ENCODE measurements around the gene CD3G. TPM values are rescaled to one million over a fixed set of nuclear protein-coding genes. Genes with fewer than 3 reads are reported as not detected.

Gene CD3G
- total and polyA plus RNA-seq, 9 of the 15 experiments (the other 6 are each of a cell fraction or from before 2014, with no cell fraction given), result 0.30 to 1.7 (median 0.47) TPM

DNA sequence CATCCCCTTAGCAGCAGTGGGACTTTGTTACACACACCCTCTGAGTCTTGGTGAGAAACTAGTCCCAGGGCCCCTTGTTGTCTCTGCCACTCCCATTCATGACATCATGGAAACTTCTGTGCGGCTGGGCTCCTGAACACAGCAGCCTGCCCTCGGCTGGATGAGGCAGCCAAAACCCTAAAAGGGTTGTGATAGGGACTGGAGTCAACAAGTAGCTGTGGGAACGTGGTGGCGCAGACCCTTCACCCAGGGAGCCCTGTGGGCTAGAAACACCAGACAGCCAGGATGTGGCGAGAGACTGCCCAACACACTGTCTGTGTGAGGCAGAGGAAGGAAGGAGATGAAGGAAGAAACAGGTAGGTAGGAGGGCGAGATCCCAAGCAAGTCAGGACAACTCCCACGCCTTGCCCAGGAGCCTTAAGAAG is 5.5 kb upstream of the CD3G start (continued):
- TF ChIP-seq FOXA1 (IDR thresholded peaks at IDR 0.05; ENCODE audit: borderline replicate concordance) (no peak), ZBTB12 (CRISPR knock-in tag; IDR thresholded peaks at IDR 0.05) (peak; percentile 57; the same call in 1 of the 2 replicates), HDAC1 (IDR thresholded peaks at IDR 0.05) (no peak), ZNF76 (CRISPR knock-in tag; IDR thresholded peaks at IDR 0.05; ENCODE audit: borderline replicate concordance) (no peak), ZNF212 (CRISPR knock-in tag; IDR thresholded peaks at IDR 0.05) (no peak), JUND (IDR thresholded peaks at IDR 0.05; ENCODE audit: borderline replicate concordance, low read depth, low read length) (peak; percentile 62), JUND (tag; IDR thresholded peaks at IDR 0.05; ENCODE audit: borderline replicate concordance, low read depth, low read length) (peak; percentile 72; the same call in 2 of the 3 replicates), PYGO2 (tag; IDR thresholded peaks at IDR 0.05) (no peak), ZNF263 (CRISPR knock-in tag; IDR thresholded peaks at IDR 0.05; ENCODE audit: borderline replicate concordance) (no peak), RFX1 (IDR thresholded peaks at IDR 0.05) (no peak), DMBX1 (CRISPR knock-in tag; IDR thresholded peaks at IDR 0.05; ENCODE audit: borderline replicate concordance) (no peak), CBX8 (IDR thresholded peaks at IDR 0.05; ENCODE audit: borderline replicate concordance, extremely low read depth, low read depth, low read length, poor library complexity, severe bottlenecking) (no peak), ZKSCAN1 (IDR thresholded peaks at IDR 0.05; ENCODE audit: low read depth, low read length) (no peak), ARID4B (CRISPR knock-in tag; IDR thresholded peaks at IDR 0.05) (no peak), ZNF511 (CRISPR knock-in tag; IDR thresholded peaks at IDR 0.05) (no peak), TAL1 (IDR thresholded peaks at IDR 0.05) (no peak), POLR3G (IDR thresholded peaks at IDR 0.05; ENCODE audit: extremely low read depth, insufficient read length, insufficient replicate concordance) (no peak), RCOR1 (IDR thresholded peaks at IDR 0.05; ENCODE audit: borderline replicate concordance in 1 of 2, low read depth in 2 of 2, low read length in 2 of 2) (no peak), C11orf30 (IDR thresholded peaks at IDR 0.05; ENCODE audit: low read depth) (no peak), MLX (CRISPR knock-in tag; conservative IDR thresholded peaks at IDR 0.05) (no peak), TCFL5 (CRISPR knock-in tag; conservative IDR thresholded peaks at IDR 0.05) (no peak)
